Central memory CD8-positive, alpha-beta T cell (primary cell): ENCODE data around the gene MEAF6.
"Not testable (repeated sequence)": the region's sequence is repeated elsewhere in the genome, so short reads cannot be mapped to it uniquely, and the experiment has no call there.

Experiments
- ATAC-seq: fragments of 150-1000 bp; cut with Tn5 transposase; replicated peaks from 2 replicates; pipeline ENCODE4 v1.10.0; 2022; ENCODE audit warnings: mild to moderate bottlenecking, moderate FRiP score, moderate number of reproducible peaks; ENCODE audit not compliant: poor library complexity, severe bottlenecking; ENCODE audit errors: extremely low read depth
- DNase-seq, 2 donors: peaks; one replicate each; pipeline ENCODE4 v3.0.0; 2021; ENCODE audit warnings: low spot score in 2 of 2
- H3K27ac Mint-ChIP-seq: one replicate; pipeline ENCODE4 v1.8.0; 2022; ENCODE audit warnings: low read depth, mild to moderate bottlenecking, moderate library complexity, mixed read lengths
- H3K27me3 Mint-ChIP-seq: one replicate; pipeline ENCODE4 v1.8.0; 2022; ENCODE audit warnings: mixed read lengths
- H3K36me3 Mint-ChIP-seq: one replicate; pipeline ENCODE4 v1.8.0; 2022; ENCODE audit warnings: mild to moderate bottlenecking, moderate library complexity, mixed read lengths; ENCODE audit not compliant: insufficient read depth
- H3K4me1 Mint-ChIP-seq: one replicate; pipeline ENCODE4 v1.8.0; 2022; ENCODE audit warnings: mixed read lengths
- H3K4me3 Mint-ChIP-seq: one replicate; pipeline ENCODE4 v1.8.0; 2022; ENCODE audit warnings: mild to moderate bottlenecking, moderate library complexity, mixed read lengths
- H3K9me3 Mint-ChIP-seq: one replicate; pipeline ENCODE4 v1.8.0; 2022; ENCODE audit warnings: mixed read lengths

The MEAF6 gene

DNA sequence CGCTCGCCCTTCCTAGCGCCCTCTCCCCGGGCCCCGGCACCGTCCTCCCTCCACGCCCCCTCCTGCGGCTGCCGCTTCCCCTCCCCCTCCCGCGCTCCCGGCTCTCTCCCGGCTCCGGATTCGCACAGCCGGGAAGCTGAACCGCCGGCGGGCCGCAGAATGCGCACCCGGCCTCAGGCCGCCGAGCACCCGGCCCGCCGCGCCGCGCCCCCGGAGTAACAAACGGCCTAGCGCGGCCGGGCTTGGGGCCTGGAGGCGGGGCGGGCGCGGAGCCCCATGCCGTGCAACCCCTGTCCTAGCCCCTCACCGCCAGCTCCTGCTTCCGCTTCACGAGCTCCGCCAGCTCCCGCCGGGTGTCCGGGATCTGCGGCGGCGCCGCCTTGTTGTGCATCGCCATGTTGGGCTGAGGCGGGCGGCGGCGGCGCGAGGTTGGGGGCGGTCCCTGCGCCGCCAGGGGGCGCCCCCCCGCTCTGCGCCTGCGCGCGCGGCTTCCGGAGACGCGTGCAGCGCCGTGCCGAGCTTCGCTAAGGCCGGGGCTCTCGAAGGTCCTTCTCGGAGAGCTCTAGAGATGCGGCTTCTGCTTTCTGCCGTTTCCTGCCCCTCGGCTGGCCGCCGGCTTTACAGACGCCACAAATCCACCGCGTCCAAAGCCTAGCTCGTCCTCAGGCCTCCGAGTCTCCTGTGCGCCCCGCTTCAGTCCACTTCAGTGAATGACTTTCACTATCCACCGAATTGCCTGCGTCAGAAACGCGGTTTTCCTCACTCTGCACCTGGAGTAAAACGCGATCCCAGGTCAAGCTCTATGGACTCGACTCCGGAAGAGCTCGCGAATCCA, at the start of gene MEAF6:
TSS of gene MEAF6 (minus strand) at position 417 of the 835 bp plus-strand sequence. CDS start at position 397, 20 bp downstream.
- H3K9me3 Mint-ChIP-seq: no peaks in the 10 kb centered on the region
- H3K27me3 Mint-ChIP-seq: no peaks in the 10 kb centered on the region
- peak within 1 kb of the TSS; percentile 94 for H3K4me3 Mint-ChIP-seq
- peaks cover 44% of the 10 kb centered on the region for H3K36me3 Mint-ChIP-seq
- DNase-seq (peak; percentile 70 to 71), ATAC-seq (peak; percentile 96)
- peak within 1 kb of the TSS; percentile 96 for H3K27ac Mint-ChIP-seq
- H3K4me1 Mint-ChIP-seq: peaks cover 46% of the 10 kb centered on the region

DNA sequence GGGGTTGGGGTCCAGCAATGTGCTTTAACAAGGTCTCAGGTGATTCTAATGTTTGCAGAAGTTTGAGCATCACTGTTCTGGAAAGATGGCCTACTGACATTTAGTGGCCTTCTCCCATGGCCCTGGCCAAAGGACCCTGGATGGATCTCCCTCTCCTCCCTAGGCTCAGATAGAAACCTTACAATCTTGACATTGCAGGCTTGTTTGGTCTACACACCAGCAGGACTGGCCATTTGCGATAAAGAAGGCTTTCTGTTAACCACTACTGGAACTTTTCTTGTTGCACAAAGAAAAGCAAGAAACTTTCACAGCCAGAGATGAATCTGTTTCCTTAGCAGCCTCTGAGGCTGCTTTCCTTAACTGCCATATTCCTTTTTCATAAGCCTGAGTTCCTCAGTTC, 48.4 kb upstream of the MEAF6 start:
- no peak overlapping the region for H3K27ac Mint-ChIP-seq
- H3K4me3 Mint-ChIP-seq: no peak overlapping the region

DNA sequence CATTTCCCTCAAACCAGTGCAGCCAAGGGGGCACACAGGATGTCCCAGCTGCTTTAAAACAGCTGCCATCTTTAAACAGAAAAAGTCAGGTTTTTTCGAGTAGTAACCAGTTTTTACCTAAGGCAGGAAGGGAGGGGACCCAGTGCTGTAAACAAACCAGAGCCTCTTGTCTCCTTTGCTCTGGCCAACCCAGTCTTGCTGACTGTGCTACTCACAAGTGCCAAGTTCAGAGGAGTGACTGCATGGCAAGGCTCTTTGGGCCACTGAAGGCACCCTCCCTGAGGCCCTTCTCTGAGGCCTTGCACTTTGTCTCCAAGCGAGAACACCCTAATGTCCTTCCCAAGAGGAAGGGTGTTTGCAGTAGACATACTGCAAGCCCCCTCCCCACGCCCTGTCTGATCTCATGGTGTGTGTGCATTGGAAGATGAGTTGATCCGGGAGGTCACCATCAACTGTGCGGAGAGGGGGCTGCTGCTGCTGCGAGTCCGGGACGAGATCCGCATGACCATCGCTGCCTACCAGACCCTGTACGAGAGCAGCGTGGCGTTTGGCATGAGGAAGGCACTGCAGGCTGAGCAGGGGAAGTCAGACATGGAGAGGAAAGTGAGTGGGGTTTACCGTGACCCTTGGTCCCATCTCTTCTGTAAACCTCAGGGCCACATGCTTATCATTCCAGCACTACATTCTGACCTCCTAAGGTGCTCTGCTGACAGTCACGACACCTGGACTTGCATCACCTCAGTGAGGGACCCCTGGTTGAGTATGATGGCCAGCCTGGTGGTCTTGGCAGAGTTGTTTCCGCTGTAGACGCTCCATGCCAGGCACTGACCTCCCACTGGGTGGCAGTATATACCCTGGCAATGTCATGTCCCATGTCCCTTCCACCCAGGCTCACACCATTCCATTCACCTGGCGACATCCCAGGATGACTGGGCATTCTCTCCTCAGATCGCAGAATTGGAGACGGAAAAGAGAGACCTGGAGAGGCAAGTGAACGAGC, 46.9 kb upstream of the MEAF6 start:
- ATAC-seq (no peak), DNase-seq (no peak)
- Mint-ChIP-seq H3K4me1 (no peaks in the 10 kb centered on the region), H3K4me3 (no peak overlapping the region), H3K36me3 (peaks cover 8% of the 10 kb centered on the region), H3K27ac (no peak overlapping the region), H3K27me3 (no peaks in the 10 kb centered on the region), H3K9me3 (no peaks in the 10 kb centered on the region)

More for the DNA sequence above, 48.4 kb upstream of the MEAF6 start:
- H3K9me3 Mint-ChIP-seq: no peaks in the 10 kb centered on the region
- ATAC-seq (no peak), DNase-seq (no peak)
- H3K36me3 Mint-ChIP-seq: peaks cover 20% of the 10 kb centered on the region
- H3K4me1 Mint-ChIP-seq: no peaks in the 10 kb centered on the region
- H3K27me3 Mint-ChIP-seq: no peaks in the 10 kb centered on the region

DNA sequence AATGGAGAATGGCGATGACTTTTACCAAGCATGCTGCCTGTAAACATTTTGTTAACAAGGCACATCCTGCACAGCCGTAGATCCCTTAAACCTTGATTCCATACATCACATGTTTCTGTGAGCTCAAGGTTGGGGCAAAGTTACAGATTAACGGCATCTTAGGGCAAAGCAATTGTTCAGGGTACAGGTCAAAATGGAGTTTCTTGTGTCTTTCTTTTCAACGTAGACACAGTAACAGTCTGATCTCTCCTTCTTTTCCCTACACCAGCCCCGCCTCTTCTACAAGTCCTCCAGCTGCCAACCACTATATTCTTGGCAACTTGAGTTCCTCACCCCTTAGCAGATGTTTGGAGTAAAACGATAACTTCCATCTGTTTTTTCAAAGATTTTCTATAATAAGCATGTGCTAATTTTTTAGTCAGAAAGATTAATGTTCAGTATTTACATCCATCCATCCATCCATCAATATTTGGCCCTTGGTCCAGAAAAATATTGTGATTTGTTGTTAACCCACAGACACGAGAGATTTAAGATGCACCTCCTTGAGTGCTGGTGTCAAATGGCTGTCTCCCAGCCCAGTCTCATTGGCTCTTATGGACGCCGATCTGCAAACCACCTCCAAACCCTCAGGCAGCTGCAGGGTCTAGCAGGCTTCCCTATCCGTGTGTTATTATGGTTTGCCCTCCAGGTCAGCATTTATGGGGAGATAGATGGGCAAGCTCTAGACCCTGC, 46.0 kb upstream of the MEAF6 start:
- DNase-seq: no peak
- H3K27ac Mint-ChIP-seq: no peak overlapping the region

DNA sequence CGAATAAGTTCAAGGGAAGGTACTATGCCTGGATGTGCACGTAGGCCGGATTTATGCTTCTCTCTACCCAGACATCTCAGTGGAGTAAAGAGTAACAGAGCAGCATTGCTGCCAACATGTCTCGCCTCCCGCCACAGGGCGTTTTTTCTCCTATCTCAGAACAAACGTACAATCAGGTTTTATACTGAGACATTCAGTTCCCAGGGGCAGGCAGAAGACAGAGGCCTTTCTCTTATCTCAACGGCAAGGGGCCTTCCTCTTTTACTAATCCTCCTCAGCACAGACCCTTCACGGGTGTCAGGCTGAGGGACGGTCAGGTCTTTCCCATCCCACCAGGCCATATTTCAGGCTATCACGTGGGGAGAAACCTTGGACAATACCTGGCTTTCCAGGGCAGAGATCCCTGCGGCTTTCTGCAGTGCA, 45.4 kb upstream of the MEAF6 start:
- H3K27ac Mint-ChIP-seq, H3K4me1 Mint-ChIP-seq, H3K36me3 Mint-ChIP-seq, H3K9me3 Mint-ChIP-seq, H3K4me3 Mint-ChIP-seq, H3K27me3 Mint-ChIP-seq, DNase-seq, ATAC-seq: not testable (repeated sequence)

More for the DNA sequence above, 46.0 kb upstream of the MEAF6 start:
- peaks cover 7% of the 10 kb centered on the region for H3K36me3 Mint-ChIP-seq
- ATAC-seq: no peak
- H3K9me3 Mint-ChIP-seq: no peaks in the 10 kb centered on the region
- no peak overlapping the region for H3K4me3 Mint-ChIP-seq
- no peaks in the 10 kb centered on the region for H3K27me3 Mint-ChIP-seq
- H3K4me1 Mint-ChIP-seq: no peaks in the 10 kb centered on the region

DNA sequence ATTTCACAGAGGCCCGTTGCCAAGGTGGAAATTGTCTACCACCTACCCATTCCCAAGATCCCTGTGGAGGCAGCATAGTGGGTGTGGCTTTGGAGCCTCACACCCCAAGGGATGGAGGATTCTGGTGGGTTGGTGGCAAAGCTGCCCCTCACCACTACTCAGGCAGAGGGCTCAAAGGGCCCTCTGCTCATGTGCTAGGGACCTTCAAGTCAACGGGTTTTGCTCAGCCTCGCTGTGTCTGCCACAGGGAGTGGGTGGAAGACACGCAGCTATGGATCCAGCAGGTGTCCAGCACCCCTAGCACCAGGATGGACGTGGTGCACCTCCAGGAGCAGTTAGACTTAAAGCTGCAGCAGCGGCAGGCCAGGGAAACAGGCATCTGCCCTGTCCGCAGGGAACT, 44.5 kb upstream of the MEAF6 start:
- H3K9me3 Mint-ChIP-seq: no peaks in the 10 kb centered on the region
- peaks cover 4% of the 10 kb centered on the region for H3K4me1 Mint-ChIP-seq
- DNase-seq: no peak
- ATAC-seq: no peak
- no peaks in the 10 kb centered on the region for H3K27me3 Mint-ChIP-seq
- H3K4me3 Mint-ChIP-seq: no peak overlapping the region
- H3K36me3 Mint-ChIP-seq: peaks cover 4% of the 10 kb centered on the region
- H3K27ac Mint-ChIP-seq: no peak overlapping the region

DNA sequence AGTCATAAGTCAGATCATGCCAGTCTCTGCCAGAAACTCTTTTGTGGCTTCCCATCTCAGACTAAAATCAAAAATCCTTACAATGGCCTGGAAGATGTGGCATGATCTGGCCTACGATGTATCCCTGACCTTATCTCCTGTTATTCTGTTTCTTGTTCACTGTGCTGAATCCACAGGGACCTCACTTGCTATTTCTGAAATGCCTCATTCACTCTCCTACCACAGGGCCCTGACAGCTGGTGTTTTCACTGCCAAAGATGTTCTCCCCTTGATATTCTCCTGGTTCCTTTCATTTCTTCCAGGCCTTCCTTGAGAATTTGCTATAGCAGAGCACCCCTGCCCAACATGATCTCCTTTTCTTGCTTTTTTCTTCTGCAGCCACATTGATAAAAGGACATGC, 43.8 kb upstream of the MEAF6 start:
- H3K36me3 Mint-ChIP-seq: peaks cover 2% of the 10 kb centered on the region
- H3K27ac Mint-ChIP-seq: no peak overlapping the region
- H3K27me3 Mint-ChIP-seq: no peaks in the 10 kb centered on the region
- peaks cover 8% of the 10 kb centered on the region for H3K4me1 Mint-ChIP-seq
- DNase-seq (no peak), ATAC-seq (no peak)
- no peak overlapping the region for H3K4me3 Mint-ChIP-seq
- no peaks in the 10 kb centered on the region for H3K9me3 Mint-ChIP-seq

DNA sequence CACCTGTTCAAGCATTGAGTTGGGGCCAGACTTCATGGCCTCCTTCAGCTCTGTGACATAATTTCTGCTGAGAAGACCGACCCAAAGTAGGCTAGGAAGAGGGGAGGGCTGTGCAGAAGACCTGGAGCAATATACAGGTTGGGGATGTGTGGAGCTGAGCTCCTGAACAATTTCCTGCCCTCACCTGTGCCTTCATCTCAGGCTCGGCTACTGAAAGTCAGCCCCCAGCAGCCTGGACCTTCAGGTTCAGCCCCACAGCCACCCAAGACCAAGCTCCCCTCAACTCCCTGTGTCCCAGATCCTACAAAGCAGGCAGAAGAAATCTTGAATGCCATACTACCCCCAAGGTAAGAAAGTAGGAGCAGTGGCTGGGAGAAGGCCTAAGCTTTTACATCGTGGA, 42.8 kb upstream of the MEAF6 start:
- Mint-ChIP-seq H3K4me3 (no peak overlapping the region), H3K4me1 (peaks cover 17% of the 10 kb centered on the region), H3K9me3 (no peaks in the 10 kb centered on the region), H3K36me3 (peaks cover 7% of the 10 kb centered on the region), H3K27ac (no peak overlapping the region), H3K27me3 (no peaks in the 10 kb centered on the region)
- ATAC-seq (no peak), DNase-seq (no peak)

DNA sequence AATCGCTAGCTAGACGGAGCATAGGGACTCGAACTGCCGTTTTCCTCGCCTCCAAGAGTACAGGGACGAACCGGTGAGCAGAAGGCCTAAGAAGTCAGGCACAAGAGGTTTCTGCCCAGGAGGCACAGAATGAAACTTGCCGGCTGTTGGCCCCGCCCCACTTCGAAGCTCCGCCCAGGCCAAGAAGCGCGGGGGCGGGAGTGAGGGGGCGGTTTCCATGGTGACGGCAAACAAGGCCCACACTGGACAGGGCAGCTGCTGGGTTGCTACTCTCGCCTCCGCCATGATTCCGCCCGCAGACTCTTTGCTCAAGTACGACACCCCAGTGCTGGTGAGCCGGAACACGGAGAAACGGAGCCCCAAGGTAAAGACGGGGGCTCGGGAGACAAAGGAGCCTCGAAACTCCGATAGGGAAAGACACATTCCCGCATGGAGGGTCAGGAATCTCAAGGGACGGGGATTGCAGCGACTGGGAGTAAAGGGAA, 42.2 kb upstream of the MEAF6 start, which contains the start of gene DNALI1:
TSS of gene DNALI1 (plus strand) at position 229 of the 485 bp plus-strand sequence. CDS start at position 284, 55 bp downstream.
- Mint-ChIP-seq H3K4me3 (no peak within 1 kb of the TSS), H3K4me1 (peaks cover 23% of the 10 kb centered on the region), H3K36me3 (peaks cover 11% of the 10 kb centered on the region), H3K27me3 (no peaks in the 10 kb centered on the region), H3K27ac (no peak within 1 kb of the TSS), H3K9me3 (no peaks in the 10 kb centered on the region)
- no peak for DNase-seq
- ATAC-seq: no peak

DNA sequence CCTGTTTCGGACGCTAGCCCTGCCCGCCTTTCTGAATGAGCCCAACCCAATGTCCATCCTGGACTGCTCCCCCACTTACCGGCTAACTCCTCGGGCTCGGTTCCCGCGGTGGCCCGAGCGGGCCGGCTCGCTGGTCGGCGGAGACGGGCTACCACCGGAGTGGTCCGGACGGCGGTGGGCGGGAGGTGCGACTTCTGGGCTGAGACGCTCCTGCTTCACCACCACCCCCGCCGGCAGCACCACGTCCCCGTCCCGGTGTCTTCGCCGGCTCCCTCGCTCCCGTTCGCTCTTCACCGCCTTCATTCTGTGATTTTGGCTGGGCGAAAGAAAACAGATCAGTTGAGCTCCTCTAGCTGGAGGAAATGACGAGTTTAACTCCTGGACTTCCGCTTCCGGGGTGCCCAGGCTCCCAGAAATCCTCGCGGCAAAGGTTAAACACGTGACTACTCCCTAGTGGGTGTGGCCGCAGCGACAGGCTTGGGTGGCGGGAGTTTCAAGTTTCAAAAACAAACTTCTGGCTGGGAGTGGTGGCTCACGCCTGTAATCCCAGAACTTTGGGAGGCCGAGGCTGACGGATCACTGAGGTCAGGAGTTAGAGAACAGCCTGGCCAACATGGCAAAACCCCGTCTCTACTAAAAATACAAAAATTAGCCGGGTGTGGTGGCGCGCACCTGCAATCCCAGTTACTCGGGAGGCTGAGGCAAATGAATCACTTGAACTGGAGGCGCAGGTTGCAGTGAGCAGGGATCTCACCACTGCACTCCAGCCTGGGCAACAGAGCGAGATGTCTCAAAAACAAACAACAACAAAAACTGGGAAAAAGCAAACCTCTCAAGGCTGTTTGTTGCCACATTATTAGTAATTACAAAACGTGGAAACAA, 39.6 kb upstream of the MEAF6 start, which contains the start of gene SNIP1:
TSS of gene SNIP1 (minus strand) at position 367 of the 882 bp plus-strand sequence. CDS start at position 303, 64 bp downstream.
- peak; percentile 99 for ATAC-seq
- Mint-ChIP-seq H3K4me1 (peaks cover 42% of the 10 kb centered on the region), H3K4me3 (peak within 1 kb of the TSS; percentile 96), H3K36me3 (peaks cover 32% of the 10 kb centered on the region), H3K27me3 (no peaks in the 10 kb centered on the region), H3K9me3 (no peaks in the 10 kb centered on the region), H3K27ac (peak within 1 kb of the TSS; percentile 94)
- DNase-seq: peak; percentile 80 to 87

DNA sequence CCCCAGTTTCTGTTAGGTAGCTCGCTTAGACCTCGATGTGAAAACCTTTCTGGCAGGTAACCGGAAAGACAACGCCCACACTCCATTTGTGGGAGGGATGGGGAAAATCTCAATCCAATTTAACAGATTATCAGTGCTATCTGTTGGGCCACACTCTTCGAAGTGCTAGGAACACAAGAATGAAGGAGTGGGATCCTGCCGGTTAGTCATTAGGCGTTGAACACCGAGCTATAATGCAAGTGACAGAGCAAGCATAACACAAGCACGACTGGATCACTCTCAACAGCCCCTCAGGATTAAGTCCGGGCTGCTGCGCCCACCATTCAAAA, 39.0 kb upstream of the MEAF6 start:
- peaks cover 36% of the 10 kb centered on the region for H3K36me3 Mint-ChIP-seq
- DNase-seq (no peak), ATAC-seq (no peak)
- H3K4me3 Mint-ChIP-seq: peak overlapping the region; percentile 96
- no peaks in the 10 kb centered on the region for H3K27me3 Mint-ChIP-seq
- no peaks in the 10 kb centered on the region for H3K9me3 Mint-ChIP-seq
- peak overlapping the region; percentile 94 for H3K27ac Mint-ChIP-seq
- H3K4me1 Mint-ChIP-seq: peaks cover 46% of the 10 kb centered on the region
